HepG2 (cell line): Measurements from ENCODE around the gene KRTAP12-1. TPM values are rescaled to one million over a fixed set of nuclear protein-coding genes. Genes with fewer than 3 reads are reported as not detected.

Source experiments
- ATAC-seq: fragments of 200-7000 bp; cut with Tn5 transposase; 3 replicates; pipeline ENCODE4 v1.9.1; 2020; ENCODE audit warnings: mild to moderate bottlenecking, moderate library complexity
- BruUV-seq: library from RNA; stranded (reverse); fragments of 400-500 nt; replicated peaks from 2 replicates; lab custom pipeline; 2021; lab: Mats Ljungman, UMichigan
- CTCF ChIA-PET: fragments of 300-600 bp; formaldehyde crosslinking; extraction: SDS; loops from one replicate; lab custom pipeline; 2021; ENCODE audit warnings: low total read pairs, inconsistent platforms, low intra/inter-chr PET ratio; lab: Yijun Ruan, JAX
- POLR2A ChIA-PET: fragments of 350-600 bp; sonication (Branson Sonifier 250); formaldehyde crosslinking; loops from one replicate; lab custom pipeline; 2020; ENCODE audit warnings: antibody characterized with exemption, inconsistent platforms; lab: Yijun Ruan, JAX
- DNase-seq: peaks from one replicate; pipeline ENCODE4 v3.0.0-alpha.2; 2015; ENCODE audit warnings: low spot score
- FAIRE-seq: peaks from 3 replicates; lab custom pipeline; 2011; peaks lifted over from hg19 to GRCh38; lab: Jason Lieb, UNC
- H2AFZ ChIP-seq: one replicate; pipeline ENCODE4 v1.6.1; 2011; ENCODE audit warnings: low read length, inconsistent platforms
- H3K27ac ChIP-seq: fragments of 300-600 bp; 3 replicates; pipeline ENCODE4 v1.8.0; 2011; ENCODE audit warnings: mixed run types, mild to moderate bottlenecking, mixed read lengths, low read length, inconsistent platforms; ENCODE audit not compliant: insufficient read depth; ENCODE audit errors: extremely low read length
- H3K27me3 ChIP-seq, 2 experiments: fragments of 200-600 bp in 1 of 2; 2 replicates in 1 of 2; 3 replicates in 1 of 2; pipeline versions ENCODE4 v1.6.0 to v1.8.0; 2011; ENCODE audit warnings: low read length in 2 of 2, mild to moderate bottlenecking in 2 of 2, moderate library complexity in 2 of 2, inconsistent platforms in 1 of 2; ENCODE audit not compliant: insufficient read depth in 2 of 2, control insufficient read depth in 1 of 2
- H3K36me3 ChIP-seq, 2 experiments: fragments of 200-600 bp in 1 of 2; replicated peaks in 1 of 2; 2 replicates in 1 of 2; 3 replicates in 1 of 2; pipeline versions ENCODE4 v1.5.1 to v1.8.0; 2011; ENCODE audit warnings: low read length in 2 of 2, inconsistent platforms in 1 of 2; ENCODE audit not compliant: insufficient read depth in 2 of 2, control insufficient read depth in 1 of 2
- H3K4me1 ChIP-seq: 2 replicates; pipeline ENCODE4 v1.5.1; 2012; ENCODE audit warnings: low read length, inconsistent platforms; ENCODE audit not compliant: insufficient read depth
- H3K4me2 ChIP-seq: 2 replicates; pipeline ENCODE4 v1.6.0; 2011; ENCODE audit warnings: low read depth, low read length, inconsistent platforms
- H3K4me3 ChIP-seq, 3 experiments: fragments of 200-600 bp in 1 of 3; sonication (generic), shearing (Covaris generic) in 1 of 3; replicated peaks in 1 of 3; 2 replicates each; pipeline ENCODE4 v1.5.1; 2011 to 2016; ENCODE audit warnings: low read length in 3 of 3, inconsistent platforms in 2 of 3, low read depth in 2 of 3, mild to moderate bottlenecking in 2 of 3, control low read depth in 1 of 3, mixed read lengths in 1 of 3; ENCODE audit not compliant: insufficient read depth in 1 of 3
- H3K79me2 ChIP-seq: one replicate; pipeline ENCODE4 v1.6.1; 2011; ENCODE audit warnings: low read length, inconsistent platforms; ENCODE audit not compliant: insufficient read depth
- H3K9ac ChIP-seq: 2 replicates; pipeline ENCODE4 v1.6.0; 2011; ENCODE audit warnings: mild to moderate bottlenecking, low read depth, low read length, inconsistent platforms; ENCODE audit not compliant: insufficient read depth
- H3K9me3 ChIP-seq: 2 replicates; pipeline ENCODE4 v1.5.1; 2012; ENCODE audit warnings: mild to moderate bottlenecking, low read length
- H4K20me1 ChIP-seq: 2 replicates; pipeline ENCODE4 v1.6.0; 2011; ENCODE audit warnings: inconsistent platforms, mild to moderate bottlenecking, low read length, moderate library complexity; ENCODE audit not compliant: insufficient read depth
- ATF4 ChIP-seq, 2 experiments: fragments of 450-650 bp in 1 of 2; sonication (generic) in 1 of 2; formaldehyde crosslinking; IDR thresholded peaks; 2 replicates each; pipeline versions ENCODE4 v1.5.0 to v1.8.0; 2020 to 2022; ENCODE audit warnings: mild to moderate bottlenecking in 1 of 2, missing genetic modification reagents in 1 of 2
- SOX13 ChIP-seq, 3 experiments: fragments of 450-650 bp in 1 of 3; sonication (generic) in 1 of 3; formaldehyde crosslinking in 1 of 3; IDR thresholded peaks in 2 of 3; conservative IDR thresholded peaks in 1 of 3; 2 replicates each; pipeline versions ENCODE4 v1.5.0 to v1.6.1; 2016 to 2020; ENCODE audit warnings: antibody characterized with exemption in 1 of 3, mild to moderate bottlenecking in 1 of 3, missing compliant biosample characterization in 1 of 3, missing genetic modification reagents in 1 of 3, moderate library complexity in 1 of 3
- TAF1 ChIP-seq: sonication (generic); formaldehyde crosslinking; IDR thresholded peaks from 2 replicates; pipeline ENCODE4 v1.4.0; 2020; ENCODE audit warnings: missing genetic modification reagents
- YEATS2 ChIP-seq: sonication (generic); formaldehyde crosslinking; IDR thresholded peaks from 2 replicates; pipeline ENCODE4 v1.4.0; 2020; ENCODE audit warnings: missing genetic modification reagents, borderline replicate concordance
- ZBTB10 ChIP-seq: sonication (generic); formaldehyde crosslinking; IDR thresholded peaks from 2 replicates; pipeline ENCODE4 v1.4.0; 2020; ENCODE audit warnings: missing genetic modification reagents, borderline replicate concordance
- ZBTB40 ChIP-seq, 2 experiments: fragments of 450-650 bp in 1 of 2; sonication (generic) in 1 of 2; formaldehyde crosslinking in 1 of 2; IDR thresholded peaks; 2 replicates each; pipeline versions ENCODE4 v1.6.1 to v1.8.0; 2016 to 2022; ENCODE audit warnings: antibody characterized with exemption in 1 of 2, mild to moderate bottlenecking in 1 of 2, missing genetic modification reagents in 1 of 2
- ZBTB8A ChIP-seq: sonication (generic); formaldehyde crosslinking; IDR thresholded peaks from 2 replicates; pipeline ENCODE4 v1.4.0; 2020; ENCODE audit warnings: mild to moderate bottlenecking, low read depth, missing genetic modification reagents, borderline replicate concordance
- ZNF564 ChIP-seq: sonication (generic); formaldehyde crosslinking; IDR thresholded peaks from 2 replicates; pipeline ENCODE4 v1.8.1; 2023; ENCODE audit warnings: mild to moderate bottlenecking, missing genetic modification reagents
- WGBS: methylation state at CpG from one replicate; pipeline ENCODE4 v1.1.6; 2017; ENCODE audit warnings: low lambda C conversion rate; 5-methylcytosine and 5-hydroxymethylcytosine counted together
- in situ Hi-C: cut with HindIII; loops from 2 replicates; pipeline ENCODE4 v1.10.0; 2017; ENCODE audit warnings: low pct_unique_long_range_greater_than_20kb; ENCODE audit not compliant: extremely low pct_ligation_motif_present
- intact Hi-C: fragments of 100-400 bp; cut with micrococcal nuclease; formaldehyde crosslinking; loops from one replicate; pipeline ENCODE4 v1.10.0; 2022; ENCODE audit not compliant: unreplicated experiment
- polyA plus RNA-seq, 8 experiments: library from polyadenylated mRNA; depleted of rRNA in 3 of 8; stranded (reverse) in 7 of 8; unstranded in 1 of 8; fragments of >200 nt; fragmentation: Illumina TruSeq in 4 of 8; extraction: Trizol in 4 of 8; gene quantifications; 2 replicates each; pipeline versions ENCODE4 v1.2.1 to v1.2.3, GENCODE V29; 2011 to 2016; ENCODE audit warnings: low read depth in 4 of 8, missing spikeins in 1 of 8, mixed read lengths in 1 of 8; ENCODE audit not compliant: insufficient read depth in 1 of 8
- total RNA-seq, 5 experiments: library from RNA; depleted of rRNA; stranded (reverse); fragments of >200 nt; fragmentation: Illumina TruSeq; extraction: Trizol; gene quantifications; 2 replicates each; pipeline ENCODE4 v1.2.3, GENCODE V29; 2016; ENCODE audit warnings: low read depth in 1 of 5

Gene KRTAP12-1
- total and polyA plus RNA-seq, 2 of the 13 experiments (the other 11 are each of a cell fraction or from before 2014, with no cell fraction given): not detected

GRCh38 chr21:44658541-44658910 is 23.4 kb downstream of the KRTAP12-1 start:
- no peak overlapping the region for H3K4me2 ChIP-seq
- H3K79me2 ChIP-seq: no peaks in the 10 kb centered on the region
- ChIA-PET CTCF (no interaction called here), POLR2A (no interaction called here)
- H3K9ac ChIP-seq: no peak overlapping the region
- no peak for ATAC-seq
- H3K27me3 ChIP-seq: peaks cover 3 to 9% of the 10 kb centered on the region in 2 experiments; a peak in 2 of 5 replicates
- DNase-seq: no peak
- no peak for FAIRE-seq
- no TSS peak for BruUV-seq
- H3K9me3 ChIP-seq: peaks cover 4% of the 10 kb centered on the region; the same call in 1 of the 2 replicates
- H3K4me3 ChIP-seq: no peak overlapping the region
- 39% methylated on average over 5 of the region's 5 CpGs for WGBS
- in situ Hi-C loops: no loop called here
- intact Hi-C loops: no loop called here
- no peaks in the 10 kb centered on the region for H3K36me3 ChIP-seq
- no peak overlapping the region for H3K27ac ChIP-seq
- H2AFZ ChIP-seq: no peak overlapping the region
- peaks cover 9% of the 10 kb centered on the region; the same call in 1 of the 2 replicates for H3K4me1 ChIP-seq
- no peaks in the 10 kb centered on the region for H4K20me1 ChIP-seq
- TF ChIP-seq ZNF564 (CRISPR knock-in tag): no peak
- no peak for TF ChIP-seq ATF4 (CRISPR knock-in tag; IDR thresholded peaks at IDR 0.05)
- no peak for TF ChIP-seq ZBTB10
- TF ChIP-seq ZBTB8A (CRISPR knock-in tag): no peak
- TF ChIP-seq ZBTB40 (IDR thresholded peaks at IDR 0.05): no peak
- TF ChIP-seq ZBTB40 (CRISPR knock-in tag; IDR thresholded peaks at IDR 0.05): no peak
- TF ChIP-seq TAF1 (CRISPR knock-in tag): no peak
- no peak for TF ChIP-seq YEATS2 (CRISPR knock-in tag)
- no peak for TF ChIP-seq SOX13 (IDR thresholded peaks at IDR 0.05)
- TF ChIP-seq SOX13 (CRISPR knock-in tag; conservative IDR thresholded peaks at IDR 0.05 in 1 of 2, IDR thresholded peaks at IDR 0.05 in 1 of 2): no peak
